Activated CD8-positive, alpha-beta memory T cell treated with anti-CD3 and anti-CD28 coated beads, Interleukin-2, amount 50 U/mL, for 48 hours (primary cell): Measurements from ENCODE around the gene CALHM3.
A peak's percentile ranks its signal among the peaks of the same experiment; 100 is the strongest.
"Not testable (repeated sequence)": the region's sequence is repeated elsewhere in the genome, so short reads cannot be mapped to it uniquely, and the experiment has no call there.

ENCODE experiments used
- DNase-seq: peaks from one replicate; pipeline ENCODE4 v3.0.0-alpha.2; 2020

CALHM3 gene

DNA sequence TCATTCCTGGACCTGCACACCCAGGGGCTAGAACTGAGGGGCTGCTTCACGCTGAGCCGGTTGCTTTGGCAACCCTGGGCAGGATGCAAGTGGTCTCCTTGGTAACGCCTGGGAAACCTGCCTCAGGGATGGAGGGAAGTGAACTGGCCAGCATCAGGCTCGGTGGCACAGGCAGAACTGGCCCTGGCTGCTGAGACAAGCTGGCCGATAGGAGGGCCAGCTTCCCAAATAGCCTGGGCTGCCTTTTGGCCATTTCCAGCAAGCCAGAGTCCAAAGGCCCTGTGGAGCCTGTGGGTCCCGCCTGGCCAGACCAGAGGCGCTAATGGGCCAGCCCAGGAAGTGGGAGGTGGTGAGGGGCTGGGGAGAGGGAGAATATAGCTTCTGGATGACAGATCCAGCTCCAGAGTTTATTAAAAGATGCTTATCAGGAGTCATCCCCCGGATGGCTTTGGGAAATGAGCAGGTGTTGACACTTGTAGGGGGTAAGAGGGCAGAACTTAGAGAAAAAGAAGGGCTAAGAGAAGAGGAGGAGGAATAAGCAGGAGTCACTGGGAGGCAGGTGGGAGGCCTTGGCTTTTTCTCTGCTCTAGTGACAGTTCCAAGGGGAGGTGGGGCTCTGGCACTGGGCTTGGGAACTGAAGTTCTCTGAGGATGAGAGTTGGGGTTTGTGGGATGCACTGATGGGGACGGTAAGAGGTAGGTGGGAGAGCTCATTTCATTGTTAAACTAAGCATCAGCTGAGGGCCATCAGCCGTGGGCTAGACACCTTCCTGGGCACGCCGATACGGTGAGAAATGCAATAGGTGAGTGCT, 24.0 kb upstream of the CALHM3 start:
- peak; percentile 46 for DNase-seq

GRCh38 chr10:103501186-103501585, 22.1 kb upstream of the CALHM3 start:
- DNase-seq: no peak

GRCh38 chr10:103500481-103500880, 21.4 kb upstream of the CALHM3 start:
- DNase-seq: no peak

DNA sequence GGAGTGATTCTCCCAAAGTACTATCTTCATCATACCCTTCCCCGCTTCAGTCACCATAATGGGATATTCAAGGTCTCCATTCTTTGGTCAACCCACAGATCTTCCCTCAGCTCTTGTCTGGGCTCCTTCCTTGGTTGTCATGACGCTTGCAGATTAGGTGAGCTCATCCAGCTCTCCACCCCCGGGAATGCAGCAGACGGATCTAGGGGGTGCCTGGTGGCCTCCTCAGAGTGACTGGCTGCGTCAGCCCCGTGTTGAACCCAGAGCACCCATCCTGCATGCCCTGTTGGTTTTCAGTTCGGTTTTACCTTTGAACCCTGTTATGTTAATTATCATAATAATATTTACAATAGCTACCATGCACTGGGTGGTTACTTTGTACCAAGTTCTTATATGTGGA, 20.8 kb upstream of the CALHM3 start:
- DNase-seq: no peak

DNA sequence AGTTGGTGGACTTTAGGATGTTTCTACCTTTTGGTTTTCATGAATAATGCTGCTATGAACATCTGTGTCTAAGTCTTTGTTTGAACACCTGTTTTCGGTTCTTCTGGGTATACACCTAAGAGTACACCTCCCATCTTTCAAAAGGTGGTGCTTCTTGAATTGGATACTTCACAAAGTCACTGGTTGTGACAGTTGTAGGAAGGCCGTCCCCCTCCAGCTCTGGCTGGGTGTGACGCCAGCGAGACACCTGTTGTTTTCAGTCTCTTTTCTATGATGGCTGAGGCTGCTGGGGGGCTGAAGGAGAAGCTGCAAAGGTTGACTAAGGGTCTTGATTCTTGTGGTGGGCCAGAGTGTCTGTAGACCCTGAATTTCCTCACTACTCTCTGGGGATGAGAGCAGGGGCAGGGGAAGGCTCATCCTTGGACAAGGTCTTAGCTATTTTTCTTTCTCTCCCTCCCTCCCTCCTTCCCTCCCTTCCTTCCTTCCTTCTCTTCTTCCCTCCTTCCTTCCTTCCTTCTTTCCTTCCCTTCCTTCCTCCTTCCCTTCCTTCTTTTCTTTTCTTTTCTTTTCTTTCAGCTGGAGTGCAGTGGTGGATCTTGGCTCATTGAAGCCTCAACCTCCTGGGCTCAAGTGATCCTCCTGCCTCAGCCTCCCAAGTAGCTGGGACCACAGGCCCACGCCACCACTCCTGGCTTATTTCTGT, 20.0 kb upstream of the CALHM3 start:
- no peak for DNase-seq

- no peak for DNase-seq
These were observed 18.3 kb upstream of the CALHM3 start for GRCh38 chr10:103497161-103497915.

GRCh38 chr10:103495321-103495720, 16.3 kb upstream of the CALHM3 start:
- no peak for DNase-seq

DNA sequence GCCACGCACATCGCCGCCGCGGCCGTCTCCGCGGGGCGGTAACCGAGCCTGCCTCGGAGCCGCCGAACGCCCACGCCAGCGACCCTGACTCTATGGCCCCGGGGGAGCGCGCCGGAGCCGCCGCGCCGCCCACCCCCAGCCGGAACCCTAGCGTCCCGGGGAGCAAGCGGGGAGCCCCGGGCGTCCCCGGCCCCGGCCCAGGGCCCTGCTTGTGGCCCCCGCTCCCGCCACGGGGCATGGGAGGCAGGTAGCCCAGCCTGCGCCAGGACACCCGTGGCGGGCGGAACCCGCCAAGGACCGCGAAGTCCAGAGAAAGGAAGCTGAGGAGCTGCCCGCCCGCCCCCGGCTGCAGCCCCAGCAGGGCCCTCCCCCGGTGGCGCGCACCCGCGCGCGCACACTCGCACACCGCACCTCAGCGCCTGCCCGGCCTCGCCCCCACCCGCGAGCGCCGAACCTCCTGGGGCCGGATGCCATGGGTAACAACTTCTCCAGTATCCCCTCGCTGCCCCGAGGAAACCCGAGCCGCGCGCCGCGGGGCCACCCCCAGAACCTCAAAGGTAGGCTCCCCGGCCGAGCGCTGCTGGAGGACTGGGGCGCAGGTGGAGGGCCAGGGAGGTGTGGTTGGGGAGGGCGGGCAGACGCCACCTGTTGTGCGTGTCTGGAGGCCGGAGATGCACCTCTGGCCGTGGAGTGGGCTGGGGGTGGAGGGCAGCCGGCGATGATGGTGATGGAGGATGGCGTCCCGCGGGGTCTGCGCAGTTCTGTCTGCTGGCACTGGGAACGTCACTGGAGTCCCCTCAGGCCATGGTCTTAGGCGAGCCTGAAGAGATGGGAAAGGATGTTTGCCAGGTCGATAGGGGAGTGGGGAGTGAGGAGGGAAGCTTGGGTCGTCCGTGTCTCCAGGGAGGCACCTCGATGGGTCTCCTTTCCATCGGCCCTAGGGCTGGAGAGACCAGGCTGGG, 15.2 kb upstream of the CALHM3 start:
- DNase-seq: peak; percentile 63

- peak; percentile 63 for DNase-seq
These were observed 14.4 kb upstream of the CALHM3 start, which contains the start of gene NEURL1 for GRCh38 chr10:103493362-103493915. Gene NEURL1 (plus strand): TSS chr10:103493705. CDS start chr10:103494388, 683 bp downstream.

DNA sequence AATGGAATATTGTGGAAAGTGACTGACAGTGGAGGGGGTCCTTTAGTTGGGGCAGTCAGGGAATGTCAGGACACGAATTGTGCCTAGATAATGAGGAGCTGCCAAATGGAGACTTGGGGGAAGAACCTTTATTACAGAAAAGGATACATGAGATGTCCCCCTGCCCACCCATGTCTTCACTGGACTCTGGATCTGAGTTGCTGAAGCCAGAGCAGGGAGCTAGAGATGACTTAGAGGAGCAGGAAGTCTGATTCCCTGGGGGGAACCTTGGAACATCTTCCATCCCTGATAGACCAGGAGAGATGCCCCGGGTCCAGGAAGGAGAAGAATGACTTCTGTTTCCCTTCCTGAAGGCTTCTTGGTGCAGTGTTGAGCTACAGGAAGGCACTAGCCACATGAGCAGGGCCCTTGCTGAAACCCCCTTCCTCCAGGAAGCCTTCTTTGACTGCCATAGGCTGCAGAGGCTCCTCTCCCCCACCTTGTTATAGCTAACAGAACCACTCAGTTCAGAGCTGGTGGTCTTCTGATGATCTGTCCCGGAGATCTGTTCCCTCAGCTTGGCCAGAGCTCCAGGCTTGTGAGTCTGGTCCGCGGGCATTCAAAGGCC, 13.7 kb upstream of the CALHM3 start:
- no peak for DNase-seq

- DNase-seq: no peak
These were observed 12.8 kb upstream of the CALHM3 start for GRCh38 chr10:103491729-103492364.

- DNase-seq: no peak
These were observed 11.9 kb upstream of the CALHM3 start for GRCh38 chr10:103490986-103491314.

DNA sequence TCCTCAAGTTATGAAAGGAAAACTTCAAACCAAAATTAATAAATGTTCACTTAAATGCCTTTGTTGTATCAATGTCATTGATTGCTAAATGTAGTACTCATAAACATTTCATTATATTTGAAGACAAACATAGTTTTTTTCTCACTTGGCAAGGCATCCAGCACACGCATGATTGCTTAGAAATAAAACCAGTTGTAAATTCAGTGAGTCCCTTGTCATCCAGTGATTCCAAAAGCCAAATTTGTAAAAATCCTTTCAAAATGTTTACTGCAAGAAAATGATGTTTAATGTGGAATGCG, 8.3 kb upstream of the CALHM3 start:
- no peak for DNase-seq

GRCh38 chr10:103486635-103487409, 7.8 kb upstream of the CALHM3 start:
- not testable (repeated sequence) for DNase-seq

DNA sequence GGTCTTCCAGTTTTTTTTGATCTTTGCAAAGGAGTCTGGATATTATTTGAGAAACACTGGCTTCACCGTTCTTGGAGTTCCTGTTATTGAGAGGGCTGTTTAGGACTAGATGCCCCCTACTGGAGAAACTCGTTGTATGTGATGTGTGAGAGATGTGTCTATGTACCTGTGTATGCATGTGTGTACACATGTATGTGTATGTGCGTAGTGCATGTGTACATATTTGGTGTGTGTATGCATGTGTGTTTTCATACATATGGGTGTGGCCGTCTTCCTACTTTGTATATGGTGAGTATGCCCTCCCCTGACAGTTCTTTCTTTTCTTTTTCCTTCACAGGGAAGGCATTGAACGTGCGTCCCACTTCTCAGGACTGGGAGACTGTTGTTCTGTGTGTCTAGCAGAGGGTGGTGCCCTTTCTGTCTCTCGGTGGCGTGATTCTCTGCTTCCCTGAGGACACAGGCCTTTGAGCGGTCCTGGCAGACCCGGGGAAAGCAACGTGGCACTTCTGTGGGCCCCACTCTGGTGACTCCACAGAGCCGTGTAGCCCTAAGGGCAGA, 3.0 kb upstream of the CALHM3 start:
- no peak for DNase-seq

GRCh38 chr10:103480521-103480920, 1.5 kb upstream of the CALHM3 start:
- no peak for DNase-seq

GRCh38 chr10:103478671-103479070, 369 bp downstream of the CALHM3 start:
- DNase-seq: no peak

- no peak for DNase-seq
These were observed 2.8 kb downstream of the CALHM3 start for GRCh38 chr10:103476046-103476768.

- no peak for DNase-seq
These were observed 3.6 kb downstream of the CALHM3 start for GRCh38 chr10:103475437-103475836.

GRCh38 chr10:103474077-103474476, 5.0 kb downstream of the CALHM3 start:
- DNase-seq: no peak
